ENCODE results near the gene ADGRV1.

DNA sequence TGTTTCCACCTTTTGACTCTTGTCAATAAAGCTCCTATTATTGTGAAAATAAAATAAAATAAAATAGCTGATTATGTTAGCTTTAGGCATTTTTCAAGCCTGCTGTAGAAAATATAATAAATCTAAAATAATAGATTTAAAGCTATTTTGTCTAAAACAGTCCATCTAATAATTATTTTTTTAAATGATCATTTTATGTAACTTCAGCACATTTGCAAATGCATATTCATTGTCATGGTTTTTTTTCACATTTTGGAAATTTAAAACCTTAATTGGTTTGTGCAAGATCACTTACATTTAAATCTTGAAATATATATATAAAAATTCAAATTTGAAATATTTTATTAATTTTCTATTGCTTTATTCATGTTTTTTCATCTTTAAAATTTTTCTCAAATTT, 159.8 kb downstream of the ADGRV1 start:
- TF ChIP-seq, protein P1, sequence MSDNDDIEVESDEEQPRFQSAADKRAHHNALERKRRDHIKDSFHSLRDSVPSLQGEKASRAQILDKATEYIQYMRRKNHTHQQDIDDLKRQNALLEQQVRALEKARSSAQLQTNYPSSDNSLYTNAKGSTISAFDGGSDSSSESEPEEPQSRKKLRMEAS (IDR thresholded peaks at IDR 0.05; ENCODE audit: insufficient read depth, insufficient read length), result no peak
- TF ChIP-seq, protein P2, sequence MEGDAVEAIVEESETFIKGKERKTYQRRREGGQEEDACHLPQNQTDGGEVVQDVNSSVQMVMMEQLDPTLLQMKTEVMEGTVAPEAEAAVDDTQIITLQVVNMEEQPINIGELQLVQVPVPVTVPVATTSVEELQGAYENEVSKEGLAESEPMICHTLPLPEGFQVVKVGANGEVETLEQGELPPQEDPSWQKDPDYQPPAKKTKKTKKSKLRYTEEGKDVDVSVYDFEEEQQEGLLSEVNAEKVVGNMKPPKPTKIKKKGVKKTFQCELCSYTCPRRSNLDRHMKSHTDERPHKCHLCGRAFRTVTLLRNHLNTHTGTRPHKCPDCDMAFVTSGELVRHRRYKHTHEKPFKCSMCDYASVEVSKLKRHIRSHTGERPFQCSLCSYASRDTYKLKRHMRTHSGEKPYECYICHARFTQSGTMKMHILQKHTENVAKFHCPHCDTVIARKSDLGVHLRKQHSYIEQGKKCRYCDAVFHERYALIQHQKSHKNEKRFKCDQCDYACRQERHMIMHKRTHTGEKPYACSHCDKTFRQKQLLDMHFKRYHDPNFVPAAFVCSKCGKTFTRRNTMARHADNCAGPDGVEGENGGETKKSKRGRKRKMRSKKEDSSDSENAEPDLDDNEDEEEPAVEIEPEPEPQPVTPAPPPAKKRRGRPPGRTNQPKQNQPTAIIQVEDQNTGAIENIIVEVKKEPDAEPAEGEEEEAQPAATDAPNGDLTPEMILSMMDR (IDR thresholded peaks at IDR 0.05; ENCODE audit: extremely low read depth in 1 of 2, insufficient read depth in 1 of 2, low read depth in 1 of 2, low read length in 2 of 2), result no peak
